GM23338 (cell line): ENCODE measurements around the gene VASN. TPM values are rescaled to one million over a fixed set of nuclear protein-coding genes. Genes with fewer than 3 reads are reported as not detected.

Experiments
- ATAC-seq: fragments of 200-7000 bp; cut with Tn5 transposase; 3 replicates; pipeline ENCODE4 v1.9.1; 2020
- DNase-seq: peaks from one replicate; pipeline ENCODE4 v3.0.0-alpha.2; 2015; ENCODE audit warnings: low spot score
- H2AFZ ChIP-seq: fragments of 200-600 bp; sonication (generic); 2 replicates; pipeline ENCODE4 v1.8.0; 2016; ENCODE audit warnings: antibody characterized with exemption, mild to moderate bottlenecking, moderate library complexity
- H3F3A ChIP-seq: fragments of 200-600 bp; sonication (generic); replicated peaks from 2 replicates; pipeline ENCODE4 v1.8.0; 2017; ENCODE audit warnings: antibody characterized with exemption, mixed run types, low read depth
- H3K27ac ChIP-seq: fragments of 200-600 bp; sonication (generic); 2 replicates; pipeline ENCODE4 v1.6.1; 2016; ENCODE audit warnings: low read depth
- H3K27me3 ChIP-seq: fragments of 200-600 bp; sonication (generic); 2 replicates; pipeline ENCODE4 v1.8.0; 2016; ENCODE audit warnings: mild to moderate bottlenecking, mixed run types, moderate library complexity; ENCODE audit not compliant: insufficient read depth
- H3K36me3 ChIP-seq: fragments of 200-600 bp; sonication (generic); 2 replicates; pipeline ENCODE4 v1.8.0; 2016; ENCODE audit warnings: mild to moderate bottlenecking; ENCODE audit not compliant: insufficient read depth
- H3K4me1 ChIP-seq: fragments of 200-600 bp; sonication (generic); 2 replicates; pipeline ENCODE4 v1.8.0; 2016; ENCODE audit warnings: mild to moderate bottlenecking, moderate library complexity; ENCODE audit not compliant: insufficient read depth
- H3K4me2 ChIP-seq: fragments of 200-600 bp; sonication (generic); 2 replicates; pipeline ENCODE4 v1.7.1; 2017; ENCODE audit warnings: mixed run types
- H3K4me3 ChIP-seq: fragments of 200-600 bp; sonication (generic); 2 replicates; pipeline ENCODE4 v1.6.1; 2016; ENCODE audit warnings: mixed run types
- H3K79me2 ChIP-seq: fragments of 200-600 bp; sonication (generic); replicated peaks from 2 replicates; pipeline ENCODE4 v1.8.0; 2017; ENCODE audit warnings: mild to moderate bottlenecking; ENCODE audit not compliant: insufficient read depth
- H3K9me2 ChIP-seq: fragments of 200-600 bp; sonication (generic); 2 replicates; pipeline ENCODE4 v1.8.0; 2017; ENCODE audit not compliant: insufficient read depth
- H4K20me1 ChIP-seq: fragments of 200-600 bp; sonication (generic); replicated peaks from 2 replicates; pipeline ENCODE4 v1.8.0; 2017; ENCODE audit warnings: mild to moderate bottlenecking; ENCODE audit not compliant: insufficient read depth
- H3K27ac Mint-ChIP-seq: 2 replicates; pipeline ENCODE4 v1.8.0; 2020; ENCODE audit warnings: inconsistent platforms, mild to moderate bottlenecking, moderate library complexity, mixed read lengths
- H3K27me3 Mint-ChIP-seq: 3 replicates; pipeline ENCODE4 v1.8.0; 2022; ENCODE audit warnings: low read depth, mild to moderate bottlenecking, moderate library complexity, mixed read lengths, inconsistent platforms; ENCODE audit not compliant: insufficient read depth, poor library complexity
- H3K36me3 Mint-ChIP-seq: 3 replicates; pipeline ENCODE4 v1.8.0; 2021; ENCODE audit warnings: low read depth, mild to moderate bottlenecking, inconsistent platforms, moderate library complexity, mixed read lengths
- H3K4me1 Mint-ChIP-seq: 3 replicates; pipeline ENCODE4 v1.8.0; 2020; ENCODE audit warnings: mild to moderate bottlenecking, inconsistent platforms, mixed read lengths
- H3K4me3 Mint-ChIP-seq: 3 replicates; pipeline ENCODE4 v1.8.0; 2021; ENCODE audit warnings: moderate library complexity, mild to moderate bottlenecking, inconsistent platforms, mixed read lengths
- H3K9me3 Mint-ChIP-seq: 3 replicates; pipeline ENCODE4 v1.8.0; 2020; ENCODE audit warnings: moderate library complexity, mild to moderate bottlenecking, inconsistent platforms, mixed read lengths
- CREB1 ChIP-seq: fragments of 250-450 bp; sonication (Bioruptor Pico); IDR thresholded peaks from 2 replicates; pipeline ENCODE4 v1.5.0; 2020; ENCODE audit warnings: low read depth, mild to moderate bottlenecking, moderate library complexity
- CTCF ChIP-seq, 2 experiments: fragments of 200-600 bp in 1 of 2; sonication (generic) in 1 of 2; conservative IDR thresholded peaks; 2 replicates each; pipeline versions ENCODE4 v1.5.1 to v1.6.1; 2016 to 2017; ENCODE audit warnings: antibody characterized with exemption in 2 of 2, low read depth in 2 of 2, mild to moderate bottlenecking in 2 of 2, moderate library complexity in 1 of 2
- EZH2 ChIP-seq: fragments of 200-600 bp; sonication (generic); IDR thresholded peaks from one replicate; pipeline ENCODE4 v1.8.0; 2017; ENCODE audit warnings: antibody characterized with exemption, mild to moderate bottlenecking, low read depth; ENCODE audit not compliant: unreplicated experiment
- EZH2phosphoT487 ChIP-seq: fragments of 200-600 bp; sonication (generic); IDR thresholded peaks from one replicate; pipeline ENCODE4 v1.8.1; 2018; ENCODE audit warnings: antibody characterized with exemption; ENCODE audit not compliant: unreplicated experiment
- JUNB ChIP-seq: IDR thresholded peaks from one replicate; pipeline ENCODE4 v1.6.1; 2016; ENCODE audit warnings: antibody characterized with exemption; ENCODE audit not compliant: unreplicated experiment
- NANOG ChIP-seq: IDR thresholded peaks from 2 replicates; pipeline ENCODE4 v1.6.1; 2016; ENCODE audit warnings: antibody characterized with exemption, borderline replicate concordance
- POLR2AphosphoS5 ChIP-seq: IDR thresholded peaks from 2 replicates; pipeline ENCODE4 v1.6.1; 2016; ENCODE audit warnings: antibody characterized with exemption, low read depth
- REST ChIP-seq: IDR thresholded peaks from one replicate; pipeline ENCODE4 v1.6.1; 2018; ENCODE audit warnings: antibody characterized with exemption; ENCODE audit not compliant: unreplicated experiment
- STAT1 ChIP-seq: IDR thresholded peaks from one replicate; pipeline ENCODE4 v1.6.1; 2016; ENCODE audit warnings: antibody characterized with exemption; ENCODE audit not compliant: unreplicated experiment
- ZNF114 ChIP-seq: fragments of 250-450 bp; sonication (Bioruptor Pico); IDR thresholded peaks from 2 replicates; pipeline ENCODE4 v1.5.0; 2020; ENCODE audit warnings: mild to moderate bottlenecking, moderate library complexity
- ZNF331 ChIP-seq: fragments of 250-450 bp; sonication (Bioruptor Pico); IDR thresholded peaks from 2 replicates; pipeline ENCODE4 v1.5.0; 2020; ENCODE audit warnings: low read depth, mild to moderate bottlenecking, moderate library complexity
- ZNF462 ChIP-seq: fragments of 250-450 bp; sonication (Bioruptor Pico); IDR thresholded peaks from 2 replicates; pipeline ENCODE4 v1.5.0; 2020; ENCODE audit warnings: mild to moderate bottlenecking, moderate library complexity
- polyA plus RNA-seq: library from polyadenylated mRNA; unstranded; fragments of >200 nt; fragmentation: Nextera tagmentation; extraction: Ambion mirVana; gene quantifications from 2 replicates; pipeline ENCODE4 v1.2.1, GENCODE V29; 2016
- total RNA-seq: library from RNA; depleted of rRNA; stranded (reverse); fragments of >200 nt; shearing (Covaris generic); gene quantifications from 2 replicates; pipeline ENCODE4 v1.2.3, GENCODE V29; 2014
- TF ChIP-seq, protein P1 (sequence below): IDR thresholded peaks from 2 replicates; pipeline ENCODE4 v1.6.1; 2016; ENCODE audit warnings: antibody characterized with exemption

The VASN gene
- total and polyA plus RNA-seq, 2 experiments from 2014 or later = 8.0 to 15.5 TPM

GRCh38 chr16:4388271-4389021 is 16.8 kb downstream of the VASN start:
- Histone ChIP-seq H2AFZ (no peak overlapping the region), H3K36me3 (no peaks in the 10 kb centered on the region), H3K27me3 (no peaks in the 10 kb centered on the region), H3K79me2 (no peaks in the 10 kb centered on the region), H3K4me2 (no peak overlapping the region), H3K4me1 (peaks cover 38% of the 10 kb centered on the region), H3F3A (peaks cover 32% of the 10 kb centered on the region), H3K9me2 (no peaks in the 10 kb centered on the region), H3K4me3 (no peak overlapping the region), H4K20me1 (no peaks in the 10 kb centered on the region), H3K27ac (peak overlapping the region; percentile 78)
- TF ChIP-seq NANOG = no peak
- no peak for TF ChIP-seq POLR2AphosphoS5
- no peak for TF ChIP-seq JUNB
- TF ChIP-seq, protein P1, sequence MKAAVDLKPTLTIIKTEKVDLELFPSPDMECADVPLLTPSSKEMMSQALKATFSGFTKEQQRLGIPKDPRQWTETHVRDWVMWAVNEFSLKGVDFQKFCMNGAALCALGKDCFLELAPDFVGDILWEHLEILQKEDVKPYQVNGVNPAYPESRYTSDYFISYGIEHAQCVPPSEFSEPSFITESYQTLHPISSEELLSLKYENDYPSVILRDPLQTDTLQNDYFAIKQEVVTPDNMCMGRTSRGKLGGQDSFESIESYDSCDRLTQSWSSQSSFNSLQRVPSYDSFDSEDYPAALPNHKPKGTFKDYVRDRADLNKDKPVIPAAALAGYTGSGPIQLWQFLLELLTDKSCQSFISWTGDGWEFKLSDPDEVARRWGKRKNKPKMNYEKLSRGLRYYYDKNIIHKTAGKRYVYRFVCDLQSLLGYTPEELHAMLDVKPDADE = no peak
- no peak for TF ChIP-seq EZH2phosphoT487
- no peak for TF ChIP-seq ZNF331 (CRISPR knock-in tag)
- TF ChIP-seq ZNF462 (CRISPR knock-in tag) = no peak
- no peak for TF ChIP-seq ZNF114 (CRISPR knock-in tag)
- TF ChIP-seq CTCF (conservative IDR thresholded peaks at IDR 0.05; ENCODE audit: low read depth in 2 of 2) = no peak
- TF ChIP-seq EZH2 = no peak
- TF ChIP-seq STAT1 = no peak
- no peak for TF ChIP-seq CREB1 (CRISPR knock-in tag)
- no peak for TF ChIP-seq REST
- peaks cover 40% of the 10 kb centered on the region for H3K4me1 Mint-ChIP-seq
- peaks cover 16% of the 10 kb centered on the region for H3K27me3 Mint-ChIP-seq
- peak overlapping the region; percentile 78; the same call in 1 of the 2 replicates for H3K27ac Mint-ChIP-seq
- DNase-seq = peak; percentile 45
- no peaks in the 10 kb centered on the region for H3K9me3 Mint-ChIP-seq
- ATAC-seq = no peak
- no peaks in the 10 kb centered on the region; the same call in 2 of the 3 replicates for H3K36me3 Mint-ChIP-seq
- no peak overlapping the region for H3K4me3 Mint-ChIP-seq
